Effector memory CD8-positive, alpha-beta T cell (primary cell): ENCODE results near the gene PLA2G4A.

Experiments
- ATAC-seq: fragments of 150-1000 bp; cut with Tn5 transposase; replicated peaks from 2 replicates; pipeline ENCODE4 v1.10.0; 2021; ENCODE audit warnings: mild to moderate bottlenecking, moderate library complexity
- DNase-seq, 3 experiments: peaks; one replicate each; pipeline ENCODE4 v3.0.0; 2021
- H3K27ac Mint-ChIP-seq, 2 donors: one replicate each; pipeline ENCODE4 v1.8.0; 2022; ENCODE audit warnings: mild to moderate bottlenecking in 2 of 2, mixed read lengths in 2 of 2, moderate library complexity in 2 of 2
- H3K27me3 Mint-ChIP-seq, 2 donors: one replicate each; pipeline ENCODE4 v1.8.0; 2022; ENCODE audit warnings: mixed read lengths in 2 of 2
- H3K36me3 Mint-ChIP-seq: one replicate; pipeline ENCODE4 v1.8.0; 2022; ENCODE audit warnings: mild to moderate bottlenecking, moderate library complexity, mixed read lengths; ENCODE audit not compliant: insufficient read depth
- H3K4me1 Mint-ChIP-seq, 2 donors: one replicate each; pipeline ENCODE4 v1.8.0; 2022; ENCODE audit warnings: low read depth in 2 of 2, mixed read lengths in 2 of 2
- H3K4me3 Mint-ChIP-seq, 2 donors: one replicate each; pipeline ENCODE4 v1.8.0; 2022; ENCODE audit warnings: mild to moderate bottlenecking in 2 of 2, mixed read lengths in 2 of 2, moderate library complexity in 2 of 2
- H3K9me3 Mint-ChIP-seq, 2 donors: one replicate each; pipeline ENCODE4 v1.8.0; 2022; ENCODE audit warnings: mixed read lengths in 2 of 2

PLA2G4A gene

DNA sequence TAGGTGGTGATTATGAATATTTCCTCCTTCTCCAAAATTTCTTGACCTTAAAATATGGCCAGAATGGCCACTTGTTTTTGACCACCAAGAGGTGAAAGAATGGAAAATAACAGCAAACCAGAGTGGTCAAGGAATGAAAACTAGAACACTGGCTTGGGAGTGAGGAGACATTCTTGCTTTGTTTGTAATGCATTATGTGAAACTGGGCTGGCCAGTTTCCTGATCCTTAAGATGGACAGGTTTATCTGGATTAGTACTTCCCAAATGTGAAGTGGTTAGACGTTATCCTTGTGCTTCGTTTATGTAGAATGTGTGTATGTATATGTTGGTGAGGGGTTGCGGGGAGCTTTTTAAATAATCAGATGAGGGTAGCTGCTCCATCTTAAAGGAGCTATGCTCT is 12.8 kb downstream of the PLA2G4A start:
- no peak overlapping the region for H3K27ac Mint-ChIP-seq
- no peaks in the 10 kb centered on the region for H3K36me3 Mint-ChIP-seq
- no peak overlapping the region for H3K4me3 Mint-ChIP-seq
- ATAC-seq (no peak), DNase-seq (no peak)
- peaks cover 0 to 4% of the 10 kb centered on the region in 2 donors for H3K9me3 Mint-ChIP-seq
- H3K27me3 Mint-ChIP-seq = no peaks in the 10 kb centered on the region
- no peaks in the 10 kb centered on the region for H3K4me1 Mint-ChIP-seq

DNA sequence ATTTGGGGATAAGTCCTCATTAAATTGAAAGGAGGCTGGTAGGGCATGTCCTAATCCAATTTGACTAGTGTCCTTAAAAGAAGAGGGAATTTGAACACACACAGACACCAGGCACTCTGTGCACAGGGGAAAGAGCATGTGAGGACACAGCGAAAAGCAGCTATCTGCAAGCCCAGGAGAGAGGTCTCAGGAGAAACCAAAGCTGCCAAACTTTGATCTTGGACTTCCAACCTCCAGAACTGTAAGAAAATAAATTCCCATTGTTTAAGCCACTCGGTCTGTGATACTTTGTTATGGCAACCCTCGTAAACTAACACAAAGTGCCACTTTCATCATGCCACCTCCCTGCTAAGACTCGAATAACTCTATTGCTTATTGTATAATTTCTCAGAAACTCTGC is 13.8 kb downstream of the PLA2G4A start:
- Mint-ChIP-seq H3K36me3 (no peaks in the 10 kb centered on the region), H3K27me3 (no peaks in the 10 kb centered on the region), H3K27ac (no peak overlapping the region), H3K4me3 (no peak overlapping the region), H3K4me1 (no peaks in the 10 kb centered on the region), H3K9me3 (peaks cover under 1% of the 10 kb centered on the region in 2 donors)
- ATAC-seq = no peak
- no peak for DNase-seq

DNA sequence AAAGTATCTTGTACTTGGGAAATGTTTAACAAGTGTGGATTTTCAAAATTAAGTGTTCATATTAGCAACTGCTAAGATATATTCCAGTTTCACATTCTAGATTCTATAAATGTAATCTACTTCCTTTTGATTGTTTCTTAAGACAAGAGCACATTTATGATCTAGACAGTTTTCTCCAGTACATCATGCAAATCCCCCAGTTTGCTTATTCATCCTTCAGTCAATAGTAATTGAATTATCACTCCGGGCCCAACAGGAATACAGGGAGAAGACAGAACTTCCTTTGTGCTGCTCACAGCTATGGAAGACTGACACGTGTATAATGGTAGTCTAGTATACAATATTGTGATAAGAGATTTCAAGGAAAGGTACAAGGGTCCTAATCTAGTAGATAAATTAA is 14.5 kb downstream of the PLA2G4A start:
- Mint-ChIP-seq H3K9me3 (peaks cover 4 to 5% of the 10 kb centered on the region in 2 donors), H3K4me3 (no peak overlapping the region), H3K4me1 (no peaks in the 10 kb centered on the region), H3K27me3 (no peaks in the 10 kb centered on the region), H3K27ac (no peak overlapping the region), H3K36me3 (no peaks in the 10 kb centered on the region)
- ATAC-seq (no peak), DNase-seq (no peak)

DNA sequence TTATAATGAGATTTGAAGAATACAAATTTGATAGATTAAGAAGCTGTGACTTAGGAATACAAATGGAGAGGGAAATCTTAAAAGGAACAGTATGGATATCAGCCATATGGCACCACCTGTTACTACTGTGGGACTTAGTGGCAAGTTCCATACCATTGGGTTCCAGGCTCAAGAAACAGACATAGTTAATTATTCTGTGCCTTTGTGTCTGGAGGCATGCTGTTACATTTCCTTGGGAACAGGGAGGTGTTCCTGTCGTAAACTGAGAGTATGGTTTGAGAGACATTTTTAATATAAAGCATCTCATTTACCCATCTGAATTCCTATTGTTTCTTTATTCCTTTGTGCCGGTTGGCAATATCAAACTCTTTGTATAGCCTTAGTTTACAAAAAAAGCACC is 15.2 kb downstream of the PLA2G4A start:
- Mint-ChIP-seq H3K27ac (no peak overlapping the region), H3K9me3 (peaks cover 4 to 5% of the 10 kb centered on the region in 2 donors), H3K4me3 (no peak overlapping the region), H3K27me3 (no peaks in the 10 kb centered on the region), H3K36me3 (no peaks in the 10 kb centered on the region), H3K4me1 (no peaks in the 10 kb centered on the region)
- ATAC-seq (no peak), DNase-seq (no peak)

DNA sequence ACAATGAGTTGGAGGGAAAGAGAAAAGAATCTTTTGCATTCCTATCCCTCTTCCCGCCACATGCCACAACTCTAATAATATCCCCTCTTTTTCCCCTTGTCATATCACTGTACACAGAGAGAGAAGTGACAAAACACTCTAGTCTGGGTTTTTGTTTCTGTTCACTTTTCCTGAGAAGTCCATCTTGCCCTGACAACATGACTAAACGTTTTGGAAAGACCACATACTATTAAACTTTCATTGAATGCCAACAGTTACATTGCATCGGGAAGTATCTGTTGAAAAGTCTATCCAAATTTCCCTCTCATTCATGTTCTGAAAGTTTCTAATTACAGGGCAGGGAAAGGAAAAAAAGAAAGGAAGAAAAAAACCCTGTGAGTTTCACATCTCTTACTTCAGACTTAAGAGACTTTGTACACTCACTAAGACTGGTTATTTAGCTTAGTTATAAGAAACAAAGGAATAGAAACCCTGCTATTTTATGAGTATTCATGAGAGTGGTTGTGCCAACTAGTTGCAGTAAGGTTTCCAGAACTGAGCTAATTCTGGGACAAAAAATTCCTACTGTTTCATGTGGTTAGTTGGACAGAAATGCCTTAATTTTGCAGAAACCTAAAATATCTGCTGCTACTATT is 16.9 kb downstream of the PLA2G4A start:
- no peaks in the 10 kb centered on the region for H3K27me3 Mint-ChIP-seq
- no peak overlapping the region for H3K27ac Mint-ChIP-seq
- ATAC-seq = no peak
- no peaks in the 10 kb centered on the region for H3K36me3 Mint-ChIP-seq
- peaks cover 4 to 5% of the 10 kb centered on the region in 2 donors for H3K9me3 Mint-ChIP-seq
- no peak overlapping the region for H3K4me3 Mint-ChIP-seq
- DNase-seq = no peak
- no peaks in the 10 kb centered on the region for H3K4me1 Mint-ChIP-seq

DNA sequence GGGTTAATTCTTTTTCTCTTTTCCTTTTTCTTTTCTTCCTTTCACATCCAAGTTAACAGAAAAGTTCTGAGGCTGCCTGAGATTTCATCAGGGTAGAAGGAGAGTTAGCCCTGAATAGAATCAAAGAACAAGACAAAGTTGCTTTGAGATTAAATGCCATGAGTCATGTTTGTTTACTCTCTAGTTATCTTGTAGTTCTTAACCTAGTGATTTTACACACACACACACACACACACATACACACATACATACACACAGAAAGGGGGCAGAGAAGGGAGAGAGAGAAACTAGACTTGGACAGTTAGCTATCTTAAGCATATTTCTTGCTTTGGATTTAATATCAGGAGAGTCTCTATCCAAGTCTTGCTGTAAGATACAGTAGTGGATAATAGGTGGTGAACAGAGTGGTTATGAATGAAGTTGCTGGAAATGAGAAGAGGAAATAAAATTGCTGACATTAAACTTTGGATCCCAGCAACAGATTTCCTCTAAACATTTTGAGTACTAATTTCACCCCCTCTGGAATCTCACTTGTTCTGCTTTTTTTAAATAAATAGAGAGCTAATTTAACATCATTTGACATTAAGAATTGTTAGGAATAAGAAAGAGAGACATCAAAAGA is 19.9 kb downstream of the PLA2G4A start:
- Mint-ChIP-seq H3K4me3 (no peak overlapping the region), H3K4me1 (no peaks in the 10 kb centered on the region), H3K27ac (no peak overlapping the region), H3K27me3 (no peaks in the 10 kb centered on the region), H3K9me3 (peaks cover 4 to 5% of the 10 kb centered on the region in 2 donors), H3K36me3 (no peaks in the 10 kb centered on the region)
- ATAC-seq (no peak), DNase-seq (no peak)

DNA sequence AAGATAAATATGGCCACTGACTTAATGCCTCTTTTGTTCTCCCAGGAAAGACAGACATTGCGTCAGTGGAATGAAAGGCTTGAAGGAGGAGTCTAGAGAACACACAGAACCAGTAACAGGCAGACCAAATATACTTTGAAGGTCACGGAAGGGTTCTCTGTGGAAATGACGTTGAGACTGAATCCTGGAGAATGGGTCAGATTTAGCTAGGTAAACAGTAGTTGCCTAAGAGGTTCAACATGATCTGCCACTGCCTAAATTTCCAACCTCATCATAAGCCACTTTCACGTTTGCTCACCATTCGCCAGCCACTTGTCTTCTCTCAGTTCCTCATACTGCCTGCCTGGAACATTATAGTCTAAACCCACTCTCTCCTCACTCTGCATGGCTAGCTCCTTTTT is 20.5 kb downstream of the PLA2G4A start:
- Mint-ChIP-seq H3K4me3 (no peak overlapping the region), H3K27me3 (no peaks in the 10 kb centered on the region), H3K36me3 (no peaks in the 10 kb centered on the region), H3K27ac (no peak overlapping the region), H3K4me1 (no peaks in the 10 kb centered on the region), H3K9me3 (peaks cover 4 to 5% of the 10 kb centered on the region in 2 donors)
- ATAC-seq (no peak), DNase-seq (no peak)

DNA sequence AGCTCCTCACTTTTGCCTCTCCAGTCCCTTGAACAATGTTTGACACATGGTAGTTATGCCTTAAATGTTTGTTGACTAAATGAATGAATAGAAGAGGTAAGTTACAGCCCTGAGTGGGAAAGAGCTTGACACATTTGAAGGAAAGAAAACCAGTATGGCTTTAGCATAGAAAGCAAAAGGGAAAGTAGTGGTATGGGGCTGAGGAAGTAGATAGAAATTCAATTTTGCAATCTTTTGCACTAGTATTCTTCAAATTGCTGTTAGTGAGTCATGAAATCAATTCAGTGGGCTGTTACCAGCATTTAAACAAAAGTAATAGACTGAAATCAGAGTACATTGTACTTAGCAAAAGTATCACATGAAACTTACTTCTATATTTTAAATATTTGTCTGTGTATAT is 21.1 kb downstream of the PLA2G4A start:
- H3K4me3 Mint-ChIP-seq = no peak overlapping the region
- DNase-seq (no peak), ATAC-seq (no peak)
- H3K9me3 Mint-ChIP-seq = peaks cover 4 to 5% of the 10 kb centered on the region in 2 donors
- no peaks in the 10 kb centered on the region for H3K27me3 Mint-ChIP-seq
- no peaks in the 10 kb centered on the region for H3K4me1 Mint-ChIP-seq
- no peak overlapping the region for H3K27ac Mint-ChIP-seq
- no peaks in the 10 kb centered on the region for H3K36me3 Mint-ChIP-seq

DNA sequence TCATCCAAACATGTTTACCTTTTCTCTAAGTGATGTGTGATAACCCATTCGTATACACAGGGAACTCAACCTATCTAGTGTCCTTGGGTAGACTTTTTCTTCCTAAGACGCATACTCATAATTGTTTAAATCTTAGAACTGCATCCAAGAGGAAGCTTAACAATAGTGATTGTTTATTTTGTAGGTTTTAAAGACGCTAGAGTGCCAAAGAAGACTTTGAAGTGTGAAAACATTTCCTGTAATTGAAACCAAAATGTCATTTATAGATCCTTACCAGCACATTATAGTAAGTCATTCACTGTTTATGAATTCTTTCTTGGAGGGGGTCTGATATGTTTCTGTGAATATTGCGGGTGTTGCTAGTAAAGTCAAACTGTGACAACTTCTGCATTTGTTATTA is 25.4 kb downstream of the PLA2G4A start:
- no peak for ATAC-seq
- peaks cover 0 to 2% of the 10 kb centered on the region in 2 donors for H3K9me3 Mint-ChIP-seq
- no peak overlapping the region for H3K27ac Mint-ChIP-seq
- H3K4me3 Mint-ChIP-seq = no peak overlapping the region
- no peaks in the 10 kb centered on the region for H3K36me3 Mint-ChIP-seq
- H3K4me1 Mint-ChIP-seq = no peaks in the 10 kb centered on the region
- DNase-seq = no peak
- H3K27me3 Mint-ChIP-seq = no peaks in the 10 kb centered on the region

DNA sequence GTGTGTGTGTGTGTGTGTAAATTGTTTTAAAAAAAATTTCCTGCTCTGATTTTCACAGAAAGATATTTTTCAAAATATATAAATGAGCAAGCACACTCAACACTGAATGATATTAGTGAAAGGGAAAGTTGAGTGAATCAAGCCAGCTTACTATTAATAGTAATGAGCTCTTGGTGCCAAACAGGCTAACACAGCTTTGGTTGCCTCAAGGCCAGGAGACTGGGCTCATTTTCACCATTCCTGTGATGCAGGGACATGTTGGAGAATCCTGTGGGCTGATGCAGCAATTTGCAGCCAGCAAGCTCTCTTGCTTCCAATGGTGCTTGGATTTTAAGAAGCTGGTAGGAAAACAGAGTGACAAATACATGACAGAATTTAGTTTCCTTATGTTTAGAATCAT is 30.2 kb downstream of the PLA2G4A start:
- no peaks in the 10 kb centered on the region for H3K4me1 Mint-ChIP-seq
- H3K27me3 Mint-ChIP-seq = no peaks in the 10 kb centered on the region
- no peak overlapping the region for H3K27ac Mint-ChIP-seq
- no peaks in the 10 kb centered on the region for H3K36me3 Mint-ChIP-seq
- no peak for ATAC-seq
- H3K9me3 Mint-ChIP-seq = peaks cover 0 to 4% of the 10 kb centered on the region in 2 donors
- no peak for DNase-seq
- no peak overlapping the region for H3K4me3 Mint-ChIP-seq

DNA sequence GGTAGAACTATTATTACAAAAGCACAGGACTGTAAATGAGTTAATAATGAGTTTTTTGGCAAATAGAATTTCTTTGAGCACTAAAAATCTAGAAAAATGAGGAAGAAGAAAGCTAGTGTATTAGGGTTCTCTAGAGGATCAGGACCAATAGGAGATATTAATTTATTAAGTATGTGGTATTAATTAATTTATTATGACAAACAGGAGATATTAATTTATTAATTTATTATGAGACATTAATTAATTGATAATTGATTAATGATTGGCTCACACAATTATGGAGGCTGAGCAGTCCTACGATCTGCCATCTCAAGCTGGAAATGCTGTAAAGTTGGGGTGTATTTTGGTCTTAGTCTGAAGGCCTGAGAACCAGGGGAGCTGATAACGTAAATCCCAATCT is 31.2 kb downstream of the PLA2G4A start:
- no peaks in the 10 kb centered on the region for H3K4me1 Mint-ChIP-seq
- ATAC-seq = no peak
- H3K9me3 Mint-ChIP-seq = peaks cover 0 to 4% of the 10 kb centered on the region in 2 donors
- H3K27me3 Mint-ChIP-seq = no peaks in the 10 kb centered on the region
- no peak for DNase-seq
- H3K36me3 Mint-ChIP-seq = no peaks in the 10 kb centered on the region
- H3K4me3 Mint-ChIP-seq = no peak overlapping the region
- no peak overlapping the region for H3K27ac Mint-ChIP-seq

DNA sequence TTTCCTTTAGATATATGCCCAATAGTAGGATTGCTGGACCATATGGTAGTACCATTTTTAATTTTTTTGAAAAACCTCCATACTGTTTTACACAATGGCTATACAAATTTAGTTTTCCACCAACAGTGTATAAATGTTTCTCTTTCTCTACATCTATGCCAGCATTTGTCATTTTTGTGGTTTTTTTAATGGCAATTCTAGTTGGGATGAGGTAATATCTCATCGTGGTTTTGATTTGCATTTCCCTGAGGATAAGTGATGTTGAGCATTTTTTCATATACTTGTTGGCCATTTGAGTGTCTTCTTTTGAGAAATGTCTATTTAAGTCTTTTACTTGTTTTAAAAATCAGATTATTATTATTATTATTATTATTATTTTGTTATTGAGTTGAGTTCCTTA is 35.5 kb downstream of the PLA2G4A start:
- no peaks in the 10 kb centered on the region for H3K4me1 Mint-ChIP-seq
- DNase-seq = no peak
- no peaks in the 10 kb centered on the region for H3K36me3 Mint-ChIP-seq
- H3K27ac Mint-ChIP-seq = no peak overlapping the region
- peaks cover 0 to 2% of the 10 kb centered on the region in 2 donors for H3K9me3 Mint-ChIP-seq
- H3K4me3 Mint-ChIP-seq = no peak overlapping the region
- no peak for ATAC-seq
- no peaks in the 10 kb centered on the region for H3K27me3 Mint-ChIP-seq

DNA sequence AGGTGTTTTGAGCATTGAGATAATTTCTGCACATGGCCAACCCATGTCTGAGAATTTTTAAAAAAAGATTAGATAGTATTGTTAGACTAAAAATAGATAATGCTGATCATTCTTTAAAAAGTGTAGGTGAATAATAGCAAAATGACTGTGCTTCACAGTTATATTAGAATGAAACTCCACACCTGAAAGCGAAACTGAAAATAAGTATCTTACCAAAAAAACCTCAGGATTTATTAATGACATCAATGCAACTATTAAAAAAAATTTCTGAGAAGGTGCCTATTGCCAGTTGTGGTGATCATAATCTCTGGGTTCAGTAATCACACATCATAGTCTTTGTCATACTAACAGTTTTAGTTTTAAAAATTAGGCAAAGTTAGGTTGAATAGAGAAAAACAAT is 36.5 kb downstream of the PLA2G4A start:
- Mint-ChIP-seq H3K9me3 (peaks cover 0 to 2% of the 10 kb centered on the region in 2 donors), H3K4me1 (no peaks in the 10 kb centered on the region), H3K36me3 (no peaks in the 10 kb centered on the region), H3K27me3 (no peaks in the 10 kb centered on the region), H3K27ac (no peak overlapping the region), H3K4me3 (no peak overlapping the region)
- DNase-seq (no peak), ATAC-seq (no peak)

DNA sequence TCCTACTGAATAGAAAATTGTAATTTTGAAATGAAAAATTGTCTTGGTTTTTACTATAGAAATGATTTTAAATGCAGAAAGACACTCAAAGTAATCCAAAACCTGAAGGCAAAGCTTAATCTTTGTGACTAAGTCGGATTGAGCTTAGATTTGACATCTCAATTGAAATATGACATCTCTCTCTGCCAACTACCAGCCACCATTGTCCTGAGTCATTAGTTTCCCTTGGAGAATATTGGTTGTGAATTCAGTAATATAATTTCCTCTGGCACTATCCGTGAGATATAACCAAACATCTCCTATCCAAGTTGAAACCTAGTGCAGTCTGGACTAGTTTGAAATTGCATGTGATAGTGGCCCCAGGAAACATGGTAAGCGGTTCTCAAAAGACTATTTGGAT is 37.1 kb downstream of the PLA2G4A start:
- no peaks in the 10 kb centered on the region for H3K4me1 Mint-ChIP-seq
- ATAC-seq = no peak
- no peak overlapping the region for H3K4me3 Mint-ChIP-seq
- no peaks in the 10 kb centered on the region for H3K27me3 Mint-ChIP-seq
- H3K36me3 Mint-ChIP-seq = no peaks in the 10 kb centered on the region
- H3K9me3 Mint-ChIP-seq = peaks cover 0 to 2% of the 10 kb centered on the region in 2 donors
- no peak overlapping the region for H3K27ac Mint-ChIP-seq
- no peak for DNase-seq
